ENCODE results near the gene GAB2.
"Not testable (repeated sequence)": the region's sequence is repeated elsewhere in the genome, so short reads cannot be mapped to it uniquely, and the experiment has no call there.

The GAB2 gene

DNA sequence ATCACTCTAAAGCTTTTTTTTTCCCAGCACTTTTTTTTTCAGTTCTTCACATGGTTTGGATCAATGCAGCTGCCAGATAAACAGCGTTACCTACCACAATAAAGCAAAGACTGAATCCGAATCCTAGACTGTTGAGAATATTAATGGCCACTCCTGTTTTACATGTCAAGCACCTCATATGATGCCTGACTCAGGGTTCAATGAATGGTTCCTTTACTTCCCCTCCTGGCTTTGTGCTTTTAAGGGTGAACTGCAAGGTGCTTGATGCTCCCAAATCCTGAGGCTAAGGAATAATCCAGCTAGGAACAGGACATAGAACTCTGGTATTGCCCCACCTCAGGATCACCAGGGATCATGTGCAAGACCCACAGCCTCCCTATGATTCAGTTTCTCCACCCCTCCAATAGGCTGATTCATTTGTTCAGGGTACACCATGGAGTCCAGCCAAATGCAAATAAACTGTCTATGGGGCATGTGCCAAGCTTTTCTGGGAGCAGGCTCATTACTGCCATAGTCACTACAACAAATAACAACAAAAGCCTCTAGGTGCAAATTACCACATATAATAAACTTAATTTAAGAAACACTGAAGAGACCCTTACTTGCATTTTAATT is 104.3 kb downstream of the GAB2 start:
- no peak for DNase-seq (ENCODE audit: low read depth)

GRCh38 chr11:78312712-78313111 is 104.9 kb downstream of the GAB2 start:
- no peak for DNase-seq (ENCODE audit: low read depth)

DNA sequence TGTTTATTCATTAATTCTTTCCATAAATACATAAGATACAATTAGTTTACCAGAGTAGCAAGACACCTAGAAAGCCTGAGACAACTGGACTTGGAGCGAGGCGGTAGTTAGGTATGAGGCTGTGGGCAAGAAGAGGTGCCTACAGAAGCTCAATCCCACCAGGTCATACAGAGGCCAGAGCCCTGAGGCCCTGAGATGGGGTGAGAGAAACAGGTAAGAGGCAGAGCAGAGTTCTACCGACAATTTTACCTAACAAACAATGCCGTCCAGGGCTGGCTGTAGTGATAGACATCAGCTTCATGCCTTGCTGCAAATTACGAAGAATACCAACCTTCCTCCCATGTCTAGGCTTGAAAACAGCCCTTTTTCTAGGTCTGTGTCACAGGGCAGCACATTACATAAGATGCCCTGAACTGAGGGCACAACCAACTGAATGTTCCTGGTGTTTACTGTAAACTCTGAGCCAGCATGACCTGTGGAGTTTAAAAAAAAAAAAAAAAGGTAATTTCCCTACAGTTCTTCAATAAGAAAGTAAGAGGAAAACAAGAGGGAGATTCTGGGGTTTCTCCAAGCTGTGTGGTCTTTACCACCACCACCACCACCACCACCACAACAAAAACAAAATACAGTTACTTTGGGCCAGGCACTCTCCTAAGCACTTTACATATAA is 105.8 kb downstream of the GAB2 start:
- DNase-seq (ENCODE audit: low read depth) = no peak

GRCh38 chr11:78310500-78310909 is 107.1 kb downstream of the GAB2 start:
- DNase-seq (ENCODE audit: low read depth) = no peak

DNA sequence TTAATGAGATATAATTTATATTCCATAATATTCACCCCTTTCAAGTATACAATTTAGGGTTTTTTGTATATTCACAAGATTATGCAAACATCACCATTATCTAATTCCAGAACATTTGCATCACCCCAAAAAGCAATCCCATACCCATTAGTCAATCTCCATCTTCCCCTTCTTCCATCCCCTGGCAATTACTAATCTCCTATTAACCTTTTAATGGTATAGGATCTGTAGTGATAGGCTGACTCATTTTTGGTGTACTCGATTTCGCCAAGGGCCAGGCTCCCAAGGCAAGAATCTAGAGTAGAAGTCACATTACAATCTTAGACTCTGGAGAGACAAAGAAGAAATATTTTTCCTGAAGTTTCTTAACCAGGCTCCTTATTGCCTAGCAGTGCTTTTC is 113.4 kb downstream of the GAB2 start:
- no peak for DNase-seq (ENCODE audit: low read depth)

DNA sequence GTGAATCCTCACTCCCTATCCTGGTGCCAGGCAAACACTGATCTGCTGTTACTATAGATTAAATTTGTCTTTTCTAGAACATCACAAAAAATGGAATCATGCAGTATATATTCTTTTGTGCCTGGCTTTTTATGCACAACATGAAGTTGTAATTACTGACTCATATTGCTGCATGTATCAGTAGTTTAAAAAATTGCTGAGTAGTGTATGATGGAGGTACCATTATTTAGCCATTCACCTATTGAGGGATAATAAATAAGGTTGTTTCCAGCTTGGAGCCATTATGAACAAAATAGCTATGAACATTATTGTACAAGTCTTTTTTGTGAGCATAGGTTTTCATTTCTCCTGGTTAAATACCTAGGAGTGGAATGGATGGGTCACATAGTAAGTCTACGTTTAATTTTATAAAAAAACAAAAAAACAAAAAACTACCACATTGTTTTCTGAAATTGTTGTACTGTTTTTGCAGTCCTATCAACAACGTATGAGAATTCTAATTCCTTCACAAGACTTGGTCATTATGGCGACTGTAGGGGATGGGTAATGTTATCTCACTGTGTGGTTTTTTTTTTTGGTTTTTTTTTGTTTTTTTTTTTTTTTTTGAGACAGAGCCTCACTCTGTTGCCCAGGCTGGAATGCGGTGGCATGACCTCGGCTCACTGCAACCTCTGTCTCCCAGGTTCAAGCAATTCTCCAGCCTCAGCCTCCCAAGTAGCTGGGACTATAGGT is 117.3 kb downstream of the GAB2 start:
- no peak for DNase-seq (ENCODE audit: low read depth)

DNA sequence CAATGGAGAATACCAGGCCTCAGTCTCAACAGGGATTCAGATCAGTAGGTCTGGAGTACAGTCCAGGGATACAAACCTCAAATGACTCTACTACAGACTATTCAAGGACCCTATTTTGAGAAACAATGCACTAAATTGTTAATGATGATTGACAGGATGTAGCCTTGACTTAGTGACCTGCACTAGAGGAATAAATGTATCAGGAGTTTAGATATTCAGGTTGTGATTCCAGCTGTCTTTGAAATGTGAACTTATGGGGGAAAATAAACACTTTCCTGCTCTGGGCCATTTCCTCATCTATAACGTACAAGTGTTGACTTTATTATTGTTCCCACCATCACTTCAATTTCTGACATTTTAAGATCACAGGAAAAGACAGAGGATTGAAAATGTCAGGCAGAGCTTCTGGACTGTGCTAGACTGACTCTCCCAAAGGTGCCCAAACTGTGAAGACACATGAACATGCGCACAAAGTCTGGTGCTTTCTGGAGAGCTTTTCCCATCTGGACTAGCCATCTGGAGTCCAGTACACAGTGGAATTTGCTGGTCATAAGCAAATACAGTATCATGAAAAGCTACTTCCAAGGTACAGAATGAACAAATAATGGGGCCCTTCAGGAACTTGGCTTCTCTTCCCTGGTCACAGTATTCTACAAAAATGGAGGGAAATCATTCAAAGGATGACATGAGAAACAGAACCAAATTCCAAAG is 118.5 kb downstream of the GAB2 start:
- DNase-seq (ENCODE audit: low read depth) = no peak

DNA sequence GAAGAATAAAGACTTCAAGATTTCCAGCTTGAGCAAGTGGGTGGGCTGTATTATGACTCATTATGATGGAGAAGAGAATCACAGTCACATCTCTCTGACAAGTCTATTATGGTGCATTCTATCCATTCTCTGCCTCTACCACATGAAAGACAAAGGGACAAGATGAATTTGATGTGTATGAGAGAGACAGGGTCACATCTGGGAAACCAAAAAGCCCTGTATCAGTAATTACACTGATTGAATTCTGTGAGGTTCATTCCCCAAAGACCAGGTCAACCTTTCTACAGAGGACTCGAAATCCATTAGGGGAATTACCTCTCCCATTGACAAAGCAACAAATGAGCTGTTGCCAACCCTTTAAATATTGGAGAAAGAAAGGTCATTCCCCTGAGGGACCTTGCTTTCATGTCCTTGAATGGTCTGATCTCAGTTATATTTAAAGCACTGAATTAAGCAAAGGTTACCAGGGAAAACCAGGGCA is 119.3 kb downstream of the GAB2 start:
- no peak for DNase-seq (ENCODE audit: low read depth)

GRCh38 chr11:78295991-78296930 is 121.4 kb downstream of the GAB2 start:
- no peak for DNase-seq (ENCODE audit: low read depth)

- DNase-seq (ENCODE audit: low read depth) = no peak
These were observed 122.3 kb downstream of the GAB2 start for GRCh38 chr11:78295347-78295746.

- DNase-seq (ENCODE audit: low read depth) = not testable (repeated sequence)
These were observed 123.5 kb downstream of the GAB2 start for GRCh38 chr11:78294100-78294499.

GRCh38 chr11:78293536-78293935 is 124.1 kb downstream of the GAB2 start:
- DNase-seq (ENCODE audit: low read depth) = no peak

DNA sequence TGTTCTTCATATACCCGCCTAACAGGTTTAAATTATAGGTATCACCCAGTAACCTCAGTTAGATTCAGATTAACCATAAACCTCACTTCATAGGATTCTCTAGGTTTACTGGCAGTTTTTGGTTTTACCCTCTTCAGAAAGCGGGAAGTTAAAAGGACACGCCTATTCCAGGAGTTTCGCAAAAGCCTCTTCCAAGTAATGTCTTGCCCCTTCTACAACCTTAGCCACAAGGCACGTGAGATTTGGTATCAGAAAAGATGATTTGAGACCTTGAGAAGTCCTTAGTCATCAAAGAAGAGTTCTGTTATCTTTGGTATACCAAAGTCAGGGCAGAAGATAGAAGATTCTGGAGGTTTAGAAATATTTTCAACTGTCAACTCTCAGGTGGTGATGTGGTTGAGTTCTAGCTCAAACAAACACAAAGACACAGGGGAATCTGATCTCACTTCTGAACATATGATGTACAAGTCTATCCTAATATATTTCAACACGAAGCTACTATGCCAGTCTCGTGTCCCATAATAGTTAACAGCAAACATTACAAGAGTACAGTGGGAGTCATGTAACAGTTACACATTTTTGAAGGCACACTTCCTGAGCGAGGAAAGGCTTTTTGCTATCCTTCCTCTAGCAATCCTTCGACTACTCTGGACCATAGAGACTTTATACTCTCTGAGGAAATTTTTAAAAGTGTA is 125.4 kb downstream of the GAB2 start:
- DNase-seq (ENCODE audit: low read depth) = no peak

DNA sequence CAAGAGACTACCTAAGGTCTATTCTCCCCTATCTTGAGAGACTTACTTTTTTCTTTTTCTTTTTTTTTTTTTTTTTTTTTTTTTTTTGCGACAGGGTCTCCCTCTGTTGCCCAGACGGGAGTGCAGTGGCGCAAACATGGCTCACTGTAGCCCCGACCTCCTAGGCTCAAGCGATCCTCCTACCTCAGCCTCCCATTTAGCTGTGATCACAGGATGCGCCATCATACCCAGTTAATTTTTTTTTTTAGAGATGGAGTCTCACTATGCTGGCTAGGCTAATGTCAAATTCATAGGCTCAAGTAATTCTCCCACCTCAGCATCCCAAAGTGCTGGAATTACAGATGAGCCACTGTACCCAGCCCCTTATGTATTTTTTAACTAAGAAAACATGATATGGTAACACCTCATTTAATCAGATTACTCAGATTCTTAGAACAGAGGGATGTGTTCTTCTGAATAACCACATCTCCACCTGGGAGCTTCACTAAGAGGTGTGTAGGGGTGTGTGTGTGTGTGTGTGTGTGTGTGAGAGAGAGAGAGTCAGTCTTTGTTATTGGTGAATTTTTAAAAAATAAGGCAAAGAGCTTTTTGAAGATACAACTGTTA is 126.0 kb downstream of the GAB2 start:
- DNase-seq (ENCODE audit: low read depth) = no peak

DNA sequence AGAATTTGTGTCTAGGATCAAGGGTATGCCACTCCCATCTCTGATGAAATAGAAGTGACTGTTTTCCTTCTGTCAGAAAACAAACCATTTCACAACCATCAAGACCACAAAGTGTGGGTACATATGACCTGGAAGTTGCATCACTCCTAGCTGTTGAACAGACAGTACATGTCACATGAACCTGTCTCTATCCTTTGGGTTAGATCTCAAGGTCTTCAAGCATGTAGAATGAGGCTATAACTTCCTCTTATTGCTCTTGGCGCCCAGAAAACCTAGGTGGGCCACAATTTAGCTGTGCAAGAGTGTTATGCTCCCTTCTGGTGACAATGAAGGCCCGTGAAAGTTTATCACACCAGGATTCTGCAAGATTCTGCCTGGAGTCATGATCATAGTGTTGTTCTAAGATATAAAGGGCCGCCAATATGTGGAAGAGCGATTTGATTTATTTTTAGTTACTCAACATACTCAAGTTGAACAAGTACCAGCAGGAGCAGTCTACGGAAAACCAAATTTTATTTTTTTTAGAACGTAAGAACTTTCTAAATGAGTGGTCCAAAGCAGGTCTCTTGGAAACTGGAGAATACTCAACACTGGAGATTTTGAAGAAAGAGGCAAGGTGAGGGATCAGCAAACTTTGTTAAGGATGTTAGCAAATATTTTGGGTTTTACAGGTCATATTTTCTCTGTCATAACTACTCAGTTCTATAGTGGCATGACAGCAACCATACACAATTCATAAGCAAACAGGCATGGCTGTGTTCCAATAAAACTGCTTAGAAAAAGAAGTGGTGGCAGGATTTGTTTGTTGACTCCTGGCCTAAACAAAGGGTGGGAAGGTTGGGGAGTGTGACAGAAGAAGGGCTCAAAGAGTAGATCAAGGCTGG is 127.1 kb downstream of the GAB2 start:
- DNase-seq (ENCODE audit: low read depth) = no peak

- no peak for DNase-seq (ENCODE audit: low read depth)
These were observed 127.9 kb downstream of the GAB2 start for GRCh38 chr11:78289552-78290292.

DNA sequence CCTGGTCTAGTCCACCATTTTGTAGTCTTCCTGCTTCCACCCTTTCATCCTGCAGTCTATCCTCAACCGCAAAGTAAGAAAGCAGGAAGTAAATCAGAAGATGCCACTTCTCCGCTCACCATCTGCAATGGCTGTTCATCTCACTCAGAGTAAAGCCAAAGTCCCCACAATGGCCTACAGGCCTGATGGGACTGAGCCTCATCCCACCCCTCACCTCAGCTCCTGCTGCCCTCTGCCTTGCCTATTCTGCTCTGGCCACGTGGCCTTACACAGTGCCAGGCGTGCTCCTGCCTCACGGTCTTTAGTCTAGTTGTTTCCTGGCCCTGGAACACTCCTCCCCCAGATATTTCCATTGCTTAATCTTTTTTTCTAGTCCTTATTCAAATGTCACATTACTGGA is 133.4 kb downstream of the GAB2 start:
- DNase-seq (ENCODE audit: low read depth) = no peak

GRCh38 chr11:78282821-78283220 is 134.8 kb downstream of the GAB2 start:
- DNase-seq (ENCODE audit: low read depth) = no peak

DNA sequence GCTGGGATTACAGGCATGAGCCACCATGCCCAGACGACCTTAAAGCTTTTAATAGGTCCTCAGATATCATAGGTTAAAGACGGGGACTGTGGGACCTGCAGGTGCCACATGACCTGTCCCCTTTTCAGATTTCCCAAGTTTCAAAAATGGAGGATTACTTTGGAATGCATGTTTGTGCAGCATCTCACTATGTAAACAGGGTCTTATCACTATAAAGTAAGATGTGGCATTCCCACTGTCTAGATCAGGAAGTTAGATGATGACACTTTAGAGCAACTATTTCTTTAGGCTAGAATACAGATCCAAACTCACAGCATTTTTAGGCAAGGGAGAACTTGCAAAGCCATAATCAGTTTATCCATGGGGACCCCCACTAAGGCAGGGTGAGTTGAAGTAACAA is 136.1 kb downstream of the GAB2 start:
- no peak for DNase-seq (ENCODE audit: low read depth)

Measured in activated T-cell treated with anti-CD3 and anti-CD28 coated beads for 1 hour (primary cell).